ENCODE measurements around the gene RMRP. TPM values are rescaled to one million over a fixed set of nuclear protein-coding genes. Genes with fewer than 3 reads are reported as not detected.
"Not testable (repeated sequence)": the region's sequence is repeated elsewhere in the genome, so short reads cannot be mapped to it uniquely, and the experiment has no call there.

Gene RMRP
- total RNA-seq, 1 donor from 2014 or later, result 32,961 TPM

GRCh38 chr9:35646533-35647265 lies 11.1 kb downstream of the RMRP start:
- H3K27me3 Mint-ChIP-seq (ENCODE audit: unreplicated experiment), result peaks cover 7% of the 10 kb centered on the region
- H3K4me1 Mint-ChIP-seq (ENCODE audit: unreplicated experiment), result peaks cover 25% of the 10 kb centered on the region
- peak overlapping the region; percentile 99 for H3K27ac Mint-ChIP-seq (ENCODE audit: unreplicated experiment)
- no peaks in the 10 kb centered on the region for H3K9me3 Mint-ChIP-seq (ENCODE audit: unreplicated experiment)
- peak; percentile 94 for TF ChIP-seq CTCF (IDR thresholded peaks at IDR 0.05; ENCODE audit: unreplicated experiment)
- peak; percentile 98 for DNase-seq (ENCODE audit: low spot score)
- peaks cover 14% of the 10 kb centered on the region for H3K36me3 Mint-ChIP-seq (ENCODE audit: low read depth, unreplicated experiment)
- H3K4me3 Mint-ChIP-seq (ENCODE audit: unreplicated experiment), result peak overlapping the region; percentile 96

GRCh38 chr9:35646153-35646532 lies 11.7 kb downstream of the RMRP start:
- peaks cover 14% of the 10 kb centered on the region for H3K36me3 Mint-ChIP-seq (ENCODE audit: low read depth, unreplicated experiment)
- peaks cover 7% of the 10 kb centered on the region for H3K27me3 Mint-ChIP-seq (ENCODE audit: unreplicated experiment)
- H3K9me3 Mint-ChIP-seq (ENCODE audit: unreplicated experiment), result no peaks in the 10 kb centered on the region
- DNase-seq (ENCODE audit: low spot score), result peak; percentile 44
- H3K4me1 Mint-ChIP-seq (ENCODE audit: unreplicated experiment), result peaks cover 25% of the 10 kb centered on the region
- no peak for TF ChIP-seq CTCF (IDR thresholded peaks at IDR 0.05; ENCODE audit: unreplicated experiment)
- peak overlapping the region; percentile 96 for H3K4me3 Mint-ChIP-seq (ENCODE audit: unreplicated experiment)
- H3K27ac Mint-ChIP-seq (ENCODE audit: unreplicated experiment), result peak overlapping the region; percentile 99

GRCh38 chr9:35645736-35646135 lies 12.1 kb downstream of the RMRP start:
- not testable (repeated sequence) for DNase-seq (ENCODE audit: low spot score); H3K9me3 Mint-ChIP-seq (ENCODE audit: unreplicated experiment); H3K27me3 Mint-ChIP-seq (ENCODE audit: unreplicated experiment)
- Mint-ChIP-seq H3K27ac (ENCODE audit: unreplicated experiment) (peak overlapping the region; percentile 18), H3K4me3 (ENCODE audit: unreplicated experiment) (peak overlapping the region; percentile 96), H3K36me3 (ENCODE audit: low read depth, unreplicated experiment) (peaks cover 14% of the 10 kb centered on the region), H3K4me1 (ENCODE audit: unreplicated experiment) (peaks cover 25% of the 10 kb centered on the region)

- Mint-ChIP-seq H3K4me1 (ENCODE audit: unreplicated experiment) (peaks cover 14% of the 10 kb centered on the region), H3K36me3 (ENCODE audit: low read depth, unreplicated experiment) (peaks cover 18% of the 10 kb centered on the region), H3K4me3 (ENCODE audit: unreplicated experiment) (no peak overlapping the region), H3K27me3 (ENCODE audit: unreplicated experiment) (peaks cover 6% of the 10 kb centered on the region), H3K9me3 (ENCODE audit: unreplicated experiment) (no peaks in the 10 kb centered on the region), H3K27ac (ENCODE audit: unreplicated experiment) (no peak overlapping the region)
- no peak for DNase-seq (ENCODE audit: low spot score)
- no peak for TF ChIP-seq CTCF (IDR thresholded peaks at IDR 0.05; ENCODE audit: unreplicated experiment)
These were observed 14.8 kb downstream of the RMRP start for GRCh38 chr9:35643046-35643445.

- H3K4me1 Mint-ChIP-seq (ENCODE audit: unreplicated experiment); H3K27me3 Mint-ChIP-seq (ENCODE audit: unreplicated experiment); H3K9me3 Mint-ChIP-seq (ENCODE audit: unreplicated experiment); DNase-seq (ENCODE audit: low spot score); H3K27ac Mint-ChIP-seq (ENCODE audit: unreplicated experiment); H3K4me3 Mint-ChIP-seq (ENCODE audit: unreplicated experiment): not testable (repeated sequence)
- H3K36me3 Mint-ChIP-seq (ENCODE audit: low read depth, unreplicated experiment), result peaks cover 13% of the 10 kb centered on the region
These were observed 16.3 kb downstream of the RMRP start for GRCh38 chr9:35641478-35641877.

GRCh38 chr9:35640431-35640830 lies 17.4 kb downstream of the RMRP start:
- DNase-seq (ENCODE audit: low spot score); H3K27ac Mint-ChIP-seq (ENCODE audit: unreplicated experiment); H3K9me3 Mint-ChIP-seq (ENCODE audit: unreplicated experiment); H3K36me3 Mint-ChIP-seq (ENCODE audit: low read depth, unreplicated experiment); H3K4me1 Mint-ChIP-seq (ENCODE audit: unreplicated experiment); H3K27me3 Mint-ChIP-seq (ENCODE audit: unreplicated experiment): not testable (repeated sequence)
- H3K4me3 Mint-ChIP-seq (ENCODE audit: unreplicated experiment), result peak overlapping the region; percentile 78
